Right renal pelvis (tissue), 4 donors: ENCODE data around the gene ATP10A. TPM values are rescaled to one million over a fixed set of nuclear protein-coding genes. Genes with fewer than 3 reads are reported as not detected.
"Not testable (repeated sequence)": the region's sequence is repeated elsewhere in the genome, so short reads cannot be mapped to it uniquely, and the experiment has no call there.

ENCODE experiments used
- DNase-seq, 4 donors: peaks; one replicate each; pipeline ENCODE4 v3.0.0-alpha.2; 2013; ENCODE audit warnings: low read depth in 4 of 4, low spot score in 3 of 4, missing footprints in 1 of 4
- polyA plus RNA-seq, 4 donors: library from polyadenylated mRNA; unstranded; fragments of 120-200 nt; gene quantifications; one replicate each; pipeline ENCODE4 v1.2.1, GENCODE V29; 2013; ENCODE audit not compliant: insufficient read length in 4 of 4

ATP10A gene
- polyA plus RNA-seq, 4 donors, result 2.6 to 4.9 (median 3.2) TPM

DNA sequence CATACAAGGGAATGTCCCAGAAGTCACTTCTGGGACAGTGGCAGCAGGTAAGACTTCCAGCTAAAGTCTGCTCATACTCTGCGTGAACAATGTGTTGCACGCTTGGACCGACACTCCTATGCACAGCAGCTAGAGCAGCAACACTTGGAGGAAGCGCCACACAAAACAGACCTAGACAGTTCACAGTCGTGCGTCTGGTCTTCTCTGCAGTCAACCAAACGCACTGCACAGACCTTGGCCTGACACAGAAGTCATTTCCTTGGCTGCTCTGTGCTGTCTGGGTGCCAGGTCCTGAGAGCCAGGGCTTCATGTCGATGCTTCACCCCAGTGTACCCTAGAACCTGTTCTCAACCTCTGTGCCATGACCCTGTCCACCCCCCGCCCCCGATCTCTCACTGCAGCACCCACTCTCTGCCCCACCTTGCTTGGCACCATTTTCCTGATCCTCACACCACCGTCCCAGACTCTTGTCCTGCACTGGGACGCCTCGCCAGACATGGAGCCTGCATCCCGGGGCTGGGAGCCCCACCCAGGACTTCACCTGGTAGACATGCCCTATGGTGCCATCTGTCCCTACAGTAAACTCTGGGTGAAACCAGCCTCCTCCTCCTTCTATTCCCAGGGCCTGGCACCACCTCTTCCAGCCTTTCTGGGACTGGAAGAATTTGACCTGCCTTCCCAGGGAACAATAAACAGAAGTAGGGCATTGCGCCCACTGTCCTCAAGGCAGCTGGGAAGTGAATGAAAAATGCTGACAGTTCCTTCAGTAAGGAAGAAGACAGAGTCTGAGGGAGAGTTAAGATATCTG, 3.1 kb downstream of the ATP10A start:
- no peak for DNase-seq

DNA sequence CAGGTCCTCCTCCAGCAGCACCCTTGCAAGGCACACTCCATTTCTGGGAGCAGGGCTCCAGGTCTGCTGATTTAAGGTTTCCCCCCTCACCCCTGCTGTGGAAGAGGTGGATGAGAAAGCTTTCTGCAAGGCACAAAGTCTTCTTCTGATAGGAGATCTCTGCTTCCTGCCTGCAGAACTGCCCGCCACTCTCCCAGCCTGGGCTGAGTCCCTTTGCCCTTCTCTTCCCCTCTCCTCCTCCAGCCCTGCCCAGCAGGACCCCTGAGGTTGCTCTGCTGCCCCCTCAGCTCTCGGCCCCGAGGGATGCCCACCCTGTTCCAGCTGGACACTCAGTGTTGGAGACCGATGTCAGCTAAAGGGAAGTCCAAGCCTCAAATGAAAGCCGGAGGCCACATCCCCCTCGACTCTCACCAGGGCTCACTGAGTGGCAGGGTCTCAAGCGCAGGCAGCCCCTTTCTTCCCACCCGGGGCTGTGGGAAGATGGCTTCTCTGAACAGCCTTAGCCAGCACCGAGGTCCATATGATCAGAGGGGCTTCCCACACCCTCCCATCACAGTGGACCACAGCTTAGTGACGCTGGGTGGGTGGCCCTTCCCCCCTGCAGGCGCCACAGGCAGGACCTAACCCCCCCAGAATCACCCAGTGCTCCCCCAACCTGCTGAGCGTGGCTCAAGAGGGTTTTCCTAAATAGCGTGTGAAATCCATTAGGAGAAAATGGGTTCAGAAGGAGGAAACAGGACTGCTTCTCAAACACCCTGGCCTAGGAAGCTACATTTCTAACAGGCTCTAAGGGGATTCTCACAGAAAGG, 4.0 kb downstream of the ATP10A start:
- DNase-seq, result no peak

- not testable (repeated sequence) for DNase-seq
Measured at GRCh38 chr15:25856059-25856458, 7.1 kb downstream of the ATP10A start.

DNA sequence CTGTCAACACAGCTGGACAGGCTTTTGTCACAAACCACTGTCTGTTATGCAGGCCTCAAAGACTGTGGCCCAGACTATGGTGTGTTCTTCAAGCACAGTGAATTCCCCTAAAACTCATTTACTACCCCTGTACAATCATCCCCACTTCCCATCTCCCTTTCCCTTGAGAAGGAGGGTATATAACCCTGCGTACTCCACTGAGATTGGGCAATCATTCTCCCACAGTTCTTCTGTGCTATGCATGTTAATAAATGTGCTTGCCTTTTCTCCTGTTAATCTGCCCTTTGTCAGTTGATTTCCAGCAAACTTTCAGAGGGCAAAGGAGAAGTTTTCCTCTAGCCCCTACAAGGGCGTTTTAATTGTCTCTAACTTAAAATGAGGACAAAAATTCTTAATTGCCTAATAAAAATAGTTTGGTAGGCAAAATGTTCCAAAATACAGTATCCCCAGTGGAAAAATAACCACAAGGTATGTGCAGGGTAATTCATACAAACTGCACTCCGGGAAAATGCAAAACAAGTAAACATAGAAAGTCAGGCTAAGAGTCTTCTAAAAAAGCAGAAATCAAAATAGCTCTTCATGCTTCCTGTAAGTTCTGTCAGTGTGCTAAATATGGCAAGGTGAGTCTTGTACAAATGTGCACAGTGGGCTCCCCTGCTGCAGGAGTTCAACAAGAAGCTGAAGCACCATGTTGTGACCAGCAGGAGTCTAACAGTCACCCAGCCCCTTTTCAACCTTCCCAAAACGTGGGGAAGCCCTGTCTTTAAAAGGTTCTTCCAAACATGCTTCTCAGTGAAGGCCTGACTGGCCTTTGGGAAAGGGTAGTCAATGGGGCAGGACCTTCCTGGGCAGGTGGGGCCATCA, 10.2 kb downstream of the ATP10A start:
- no peak for DNase-seq

- DNase-seq, result no peak
Measured at GRCh38 chr15:25852027-25852426, 11.1 kb downstream of the ATP10A start.

DNA sequence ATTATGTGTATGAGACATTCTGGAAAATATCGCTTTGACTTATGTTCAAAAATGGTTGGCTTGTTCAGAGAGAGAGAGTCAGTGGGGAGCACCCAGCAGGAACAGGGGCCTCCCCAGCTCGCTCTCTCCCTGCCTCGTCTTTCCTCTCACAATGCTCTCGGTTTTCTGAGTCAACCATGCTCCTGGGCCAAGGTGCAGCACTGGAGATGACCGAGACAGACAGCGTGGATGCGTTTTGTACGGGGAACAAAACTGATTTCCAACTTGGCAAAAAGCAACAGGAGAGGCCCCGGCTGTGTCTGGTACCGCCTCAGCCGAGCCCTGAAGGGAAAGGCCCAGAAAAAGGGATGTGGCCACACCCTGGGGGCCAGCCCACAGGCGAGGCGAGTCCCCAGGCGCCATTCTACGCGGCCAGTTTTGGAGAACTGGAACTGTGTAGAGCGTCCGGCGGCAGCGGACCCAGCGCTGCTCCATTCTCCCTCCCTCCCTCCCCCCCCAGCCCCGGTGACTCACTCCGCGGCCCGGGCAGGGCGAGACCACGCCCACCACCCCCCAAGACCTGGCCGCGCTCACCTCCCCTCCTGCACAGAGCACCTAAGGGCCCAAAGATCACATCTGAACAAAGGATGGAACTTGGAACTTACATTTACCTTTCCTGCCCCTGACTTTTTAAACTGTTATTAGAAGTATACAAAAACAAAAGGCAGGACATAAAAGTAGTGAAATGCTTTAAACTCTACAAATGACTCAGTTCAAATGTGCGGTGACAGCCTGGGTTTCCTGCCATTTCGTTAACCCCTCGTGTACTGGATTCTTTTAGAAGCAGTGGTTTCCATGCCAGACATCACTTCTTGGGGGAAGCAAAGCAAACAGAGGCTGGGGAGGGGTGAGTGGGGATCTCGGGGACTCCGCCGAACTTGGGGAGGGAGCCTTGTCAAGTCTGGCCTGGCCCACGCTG, 12.7 kb downstream of the ATP10A start:
- DNase-seq, result no peak

DNA sequence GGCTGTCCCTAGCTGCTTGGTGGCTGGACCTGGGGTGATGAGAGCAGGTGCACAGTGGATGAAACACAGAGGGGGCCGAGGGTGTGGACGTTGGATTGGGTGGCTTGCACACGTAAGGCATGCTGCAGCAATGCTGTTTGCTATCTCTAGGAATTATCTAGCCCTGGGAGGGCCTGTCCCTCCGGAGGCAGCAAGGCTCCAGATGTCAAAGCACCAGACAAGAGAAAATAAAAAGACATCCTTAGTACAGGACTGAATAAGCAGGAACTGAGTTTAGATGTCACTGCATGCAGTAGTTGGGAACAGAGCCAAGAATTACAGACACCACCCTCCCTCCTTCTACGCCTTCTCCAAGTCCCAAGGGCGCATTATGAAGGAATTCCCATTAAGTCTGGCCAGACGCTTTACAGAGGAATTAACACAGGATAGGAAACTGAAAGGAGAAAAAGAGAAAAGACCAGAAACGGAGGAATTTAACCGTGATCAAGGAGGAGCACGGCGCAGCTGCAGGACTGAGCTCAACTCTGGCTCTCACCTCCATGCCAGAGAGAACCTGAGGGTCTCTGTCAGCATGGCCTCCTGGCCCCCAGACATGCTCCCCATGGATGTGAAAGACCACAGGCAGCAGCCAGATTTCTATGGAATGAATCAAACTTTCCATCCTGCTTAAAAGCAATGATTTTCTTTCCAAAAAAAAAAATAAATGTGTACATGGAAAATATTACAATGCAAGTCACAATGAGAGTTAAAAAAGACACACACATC, 13.8 kb downstream of the ATP10A start:
- DNase-seq, result no peak

DNA sequence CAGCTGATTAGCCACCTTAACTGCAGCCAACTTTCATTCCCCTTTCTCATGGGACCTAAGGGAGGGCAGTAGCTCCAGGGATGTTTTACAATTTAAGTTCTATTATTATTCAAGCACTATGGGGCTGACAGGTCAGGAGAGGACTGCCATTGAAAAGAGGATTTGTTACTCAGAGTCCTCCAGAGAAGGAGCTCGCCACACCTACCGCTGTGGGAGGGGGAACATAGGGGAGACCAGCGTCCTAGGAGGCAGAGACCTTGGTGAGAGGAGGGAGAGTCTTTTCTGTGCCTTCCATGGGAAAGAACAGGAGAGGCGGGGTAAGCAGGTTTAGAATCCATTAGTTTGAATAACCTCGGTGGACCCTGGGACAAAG, 14.4 kb downstream of the ATP10A start:
- DNase-seq, result no peak

DNA sequence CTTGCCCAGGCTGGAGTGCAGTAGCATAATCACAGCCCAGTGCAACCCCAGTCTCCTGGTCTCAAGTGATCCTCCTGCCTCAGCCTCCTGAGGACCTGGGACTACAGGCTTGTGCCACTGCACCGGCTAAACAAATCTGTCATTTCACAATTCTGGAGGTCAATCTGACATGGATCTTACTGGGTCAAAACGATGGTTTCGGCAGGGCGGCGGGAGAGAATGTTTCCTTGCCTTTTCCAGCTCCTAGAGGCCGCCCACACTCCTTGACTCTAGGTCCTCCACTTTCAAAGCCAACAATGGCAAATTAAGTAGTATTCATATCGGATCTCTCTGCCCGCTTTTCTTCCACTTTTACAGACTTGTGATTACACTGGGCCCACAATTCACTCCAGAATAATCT, 14.8 kb downstream of the ATP10A start:
- DNase-seq, result no peak

DNA sequence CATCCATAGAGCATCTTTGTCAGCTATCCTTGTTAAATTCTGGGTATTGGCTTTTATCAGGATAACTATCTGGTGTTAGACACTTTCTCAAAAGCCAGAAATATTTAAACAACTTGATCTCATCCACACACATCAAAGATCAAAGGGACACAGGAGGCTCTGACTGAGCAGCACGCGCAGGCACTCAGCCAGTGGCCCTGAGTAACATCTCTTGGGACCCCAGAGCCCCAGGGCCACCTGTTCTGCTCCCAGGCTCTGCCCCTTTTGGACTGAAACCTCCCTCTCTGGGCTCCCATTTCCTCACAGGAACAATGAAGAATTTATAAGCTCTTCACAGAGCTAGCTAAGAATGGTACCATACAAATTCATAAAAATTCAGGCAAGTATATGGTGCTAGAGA, 16.1 kb downstream of the ATP10A start:
- no peak for DNase-seq

- DNase-seq, result no peak
Measured at GRCh38 chr15:25846377-25846776, 16.8 kb downstream of the ATP10A start.

- DNase-seq, result no peak
Measured at GRCh38 chr15:25844981-25845680, 18.0 kb downstream of the ATP10A start.

GRCh38 chr15:25844542-25844941, 18.6 kb downstream of the ATP10A start:
- no peak for DNase-seq

- DNase-seq, result no peak
Measured at GRCh38 chr15:25844076-25844475, 19.1 kb downstream of the ATP10A start.

DNA sequence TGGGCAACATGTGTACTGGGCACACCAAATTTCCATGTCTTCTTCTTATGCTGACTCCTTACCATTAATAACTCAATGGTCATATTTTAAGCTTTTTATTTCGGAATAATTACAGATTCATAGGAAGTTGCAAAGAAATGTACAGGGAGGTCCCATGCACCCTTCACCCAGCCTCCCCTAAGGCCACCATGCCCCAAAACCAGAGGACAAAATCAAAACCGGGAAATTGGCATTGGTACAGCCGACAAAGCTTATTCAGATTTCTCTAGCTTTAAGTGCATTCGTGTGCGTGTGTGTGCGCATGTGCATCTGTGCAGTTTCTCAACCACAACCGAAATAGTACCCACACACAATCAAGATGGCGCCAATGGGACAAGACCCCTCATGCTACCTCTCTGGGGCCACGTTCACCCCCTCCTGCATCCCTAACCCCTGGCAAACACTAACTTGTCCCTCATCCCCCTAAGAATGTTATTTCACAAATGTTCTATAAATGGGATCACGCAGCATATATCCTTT, 23.4 kb downstream of the ATP10A start:
- no peak for DNase-seq

DNA sequence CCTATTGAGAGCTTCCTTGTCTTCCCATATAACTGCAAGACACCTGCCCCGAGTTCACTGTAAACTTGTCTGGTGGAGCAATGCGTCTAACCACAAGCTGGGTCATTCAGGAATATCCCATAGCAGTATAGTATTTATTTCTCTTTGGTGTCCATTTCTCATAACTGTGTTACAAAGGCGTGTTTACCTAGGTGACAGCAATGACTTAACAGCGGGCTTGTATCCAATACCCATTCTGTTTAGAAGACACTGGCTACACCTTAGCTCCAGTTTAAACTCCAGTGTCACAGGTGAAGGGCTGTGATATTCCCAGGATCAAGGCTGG, 24.3 kb downstream of the ATP10A start:
- no peak for DNase-seq

DNA sequence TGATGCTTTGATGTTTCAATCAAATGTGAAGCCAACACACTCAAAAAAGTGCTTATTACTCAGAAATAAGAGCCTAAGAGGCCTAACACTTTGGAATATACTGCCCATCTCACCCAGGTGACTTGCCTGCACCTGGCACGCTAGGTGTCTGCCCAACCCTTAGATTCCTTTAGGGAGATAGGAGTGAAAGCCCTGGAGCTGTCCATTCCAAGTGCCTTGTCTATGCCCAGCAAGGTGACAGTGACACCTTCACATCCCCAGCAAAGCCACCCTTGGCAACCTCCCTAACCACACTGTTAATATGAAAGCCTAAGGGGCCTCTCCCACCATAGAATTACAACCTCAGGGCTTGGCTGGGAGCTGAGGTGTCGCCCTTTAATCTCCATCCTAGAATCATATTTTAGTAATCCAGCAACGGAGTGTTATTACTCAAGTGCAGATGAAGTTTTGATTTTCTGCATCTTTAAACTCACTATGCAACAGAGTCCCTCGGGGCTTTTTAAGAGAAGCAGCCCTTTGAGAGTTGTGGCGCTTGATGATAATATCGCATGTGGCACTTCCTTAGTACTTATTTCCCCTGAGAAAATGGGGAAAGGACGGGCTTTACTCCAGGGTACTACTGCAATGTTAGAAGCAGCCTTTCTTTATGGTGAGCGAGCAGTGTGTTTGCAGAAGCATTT, 24.8 kb downstream of the ATP10A start:
- no peak for DNase-seq

- DNase-seq, result no peak
Measured at GRCh38 chr15:25832158-25832557, 31.0 kb downstream of the ATP10A start.
